Immature natural killer cell (primary cell): ENCODE data around the gene IER3. TPM values are rescaled to one million over a fixed set of nuclear protein-coding genes. Genes with fewer than 3 reads are reported as not detected.
A peak's percentile ranks its signal among the peaks of the same experiment; 100 is the strongest.

ENCODE experiments used
- DNase-seq, 3 donors: peaks; one replicate each; pipeline ENCODE4 v3.0.0; 2022; ENCODE audit warnings: mixed read lengths in 1 of 3
- H3K27ac Mint-ChIP-seq, 6 donors: one replicate each; pipeline ENCODE4 v1.8.0; 2020; ENCODE audit warnings: mixed read lengths in 6 of 6, mild to moderate bottlenecking in 5 of 6, inconsistent platforms in 4 of 6, moderate library complexity in 3 of 6
- H3K27me3 Mint-ChIP-seq, 3 donors: one replicate each; pipeline ENCODE4 v1.8.0; 2020 to 2021; ENCODE audit warnings: low read depth in 3 of 3, mild to moderate bottlenecking in 3 of 3, mixed read lengths in 3 of 3, moderate library complexity in 3 of 3, inconsistent platforms in 1 of 3
- H3K36me3 Mint-ChIP-seq, 3 donors: one replicate each; pipeline ENCODE4 v1.8.0; 2020; ENCODE audit warnings: mixed read lengths in 3 of 3, inconsistent platforms in 2 of 3, mild to moderate bottlenecking in 2 of 3
- H3K4me1 Mint-ChIP-seq, 2 donors: one replicate each; pipeline ENCODE4 v1.8.0; 2020; ENCODE audit warnings: inconsistent platforms in 2 of 2, mild to moderate bottlenecking in 2 of 2, mixed read lengths in 2 of 2, moderate library complexity in 1 of 2
- H3K4me3 Mint-ChIP-seq, 5 donors: one replicate each; pipeline ENCODE4 v1.8.0; 2020; ENCODE audit warnings: mild to moderate bottlenecking in 5 of 5, mixed read lengths in 5 of 5, inconsistent platforms in 3 of 5, moderate library complexity in 3 of 5
- H3K9me3 Mint-ChIP-seq, 6 donors: one replicate each; pipeline ENCODE4 v1.8.0; 2020; ENCODE audit warnings: mild to moderate bottlenecking in 6 of 6, mixed read lengths in 6 of 6, inconsistent platforms in 4 of 6, moderate library complexity in 3 of 6
- polyA plus RNA-seq, 3 donors: library from polyadenylated mRNA; unstranded; fragments of 300-500 nt; fragmentation: Illumina TruSeq; gene quantifications; one replicate each; pipeline ENCODE4 v1.2.3, GENCODE V29; 2021

Gene IER3
- polyA plus RNA-seq, 3 donors from 2014 or later, result 1.0 to 2.7 (median 1.6) TPM

GRCh38 chr6:30711758-30712380 lies 32.5 kb downstream of the IER3 start:
- peak overlapping the region; percentile 56 to 79 (median 73) for H3K4me3 Mint-ChIP-seq
- H3K4me1 Mint-ChIP-seq, result peaks cover 43 to 53% of the 10 kb centered on the region in 2 donors
- peak overlapping the region; percentile 82 to 95 (median 92) for H3K27ac Mint-ChIP-seq
- H3K9me3 Mint-ChIP-seq, result no peaks in the 10 kb centered on the region
- H3K27me3 Mint-ChIP-seq, result peaks cover 0 to 4% (median under 1%) of the 10 kb centered on the region in 3 donors
- DNase-seq, result peak; percentile 50 to 56 (median 53)
- peaks cover 18 to 42% (median 23%) of the 10 kb centered on the region in 3 donors for H3K36me3 Mint-ChIP-seq

DNA sequence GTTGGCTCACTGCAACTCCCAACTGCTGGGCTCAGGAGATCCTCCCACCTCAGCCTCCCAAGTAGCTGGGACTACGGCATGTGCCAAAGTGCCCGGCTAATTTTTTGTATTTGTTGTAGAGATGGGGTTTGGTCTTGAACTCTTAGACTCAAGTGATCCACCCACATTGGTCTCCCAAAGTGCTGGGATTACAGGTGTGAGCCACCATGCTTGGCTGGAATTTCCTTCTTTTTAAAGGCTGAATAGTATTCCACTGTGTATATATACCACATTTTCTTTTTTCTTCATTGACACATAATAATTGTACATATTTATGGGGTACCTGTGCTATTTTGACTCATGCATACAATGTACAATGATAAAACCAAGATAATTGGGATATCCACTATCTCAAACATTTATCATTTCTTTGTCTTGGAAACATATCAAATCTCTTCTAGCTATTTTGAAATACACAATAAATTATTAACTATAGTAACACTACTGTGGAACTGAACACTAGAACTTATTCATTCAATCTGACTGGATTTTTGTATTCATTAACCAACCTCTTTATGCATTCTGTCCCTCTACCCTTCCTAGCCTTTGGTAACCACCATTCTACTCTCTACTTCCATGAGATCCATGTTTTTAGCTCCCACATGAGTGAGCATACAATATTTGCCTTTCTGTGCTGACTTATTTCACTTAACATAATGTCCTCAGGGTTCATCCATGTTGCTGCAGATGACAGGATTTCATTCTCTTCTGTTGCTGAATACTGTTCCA lies 35.1 kb downstream of the IER3 start:
- Mint-ChIP-seq H3K27me3 (peaks cover 0 to 2% (median 1%) of the 10 kb centered on the region in 3 donors), H3K4me1 (peaks cover 32 to 33% of the 10 kb centered on the region in 2 donors), H3K4me3 (no peak overlapping the region), H3K36me3 (peaks cover 19 to 54% (median 38%) of the 10 kb centered on the region in 3 donors), H3K9me3 (no peaks in the 10 kb centered on the region), H3K27ac (peak overlapping the region in 3 of 6 donors; percentile 9 to 54 (median 14))
- no peak for DNase-seq

GRCh38 chr6:30707281-30707850 lies 37.0 kb downstream of the IER3 start:
- no peaks in the 10 kb centered on the region for H3K9me3 Mint-ChIP-seq
- peak overlapping the region in 1 of 6 donors; percentile 62 for H3K27ac Mint-ChIP-seq
- H3K4me1 Mint-ChIP-seq, result peaks cover 18 to 19% of the 10 kb centered on the region in 2 donors
- no peak for DNase-seq
- H3K36me3 Mint-ChIP-seq, result peaks cover 27 to 62% (median 42%) of the 10 kb centered on the region in 3 donors
- H3K4me3 Mint-ChIP-seq, result no peak overlapping the region
- peaks cover 0 to 2% (median 1%) of the 10 kb centered on the region in 3 donors for H3K27me3 Mint-ChIP-seq

DNA sequence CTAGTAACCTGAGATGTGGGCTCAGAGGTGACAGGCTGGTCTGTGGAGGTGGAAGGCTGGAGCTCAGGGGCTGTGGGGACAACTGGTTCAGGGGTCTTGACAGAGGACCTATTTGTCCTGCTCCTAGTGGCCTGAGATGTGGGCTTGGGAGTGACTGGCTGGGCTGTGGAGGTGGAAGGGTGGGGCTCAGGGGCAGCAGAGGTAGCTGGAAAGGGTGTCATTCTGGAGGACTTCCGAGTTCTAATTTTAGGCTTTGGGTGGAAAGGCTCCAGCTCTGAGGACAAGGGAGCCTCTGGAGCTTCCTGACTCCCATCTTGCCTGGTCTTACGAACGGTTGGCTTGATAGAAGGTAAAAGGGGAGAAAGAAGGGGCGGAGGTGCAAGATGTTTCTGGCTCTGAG lies 38.7 kb downstream of the IER3 start:
- peaks cover 27 to 57% (median 34%) of the 10 kb centered on the region in 3 donors for H3K36me3 Mint-ChIP-seq
- peaks cover 0 to 3% (median 1%) of the 10 kb centered on the region in 3 donors for H3K27me3 Mint-ChIP-seq
- no peak for DNase-seq
- H3K4me1 Mint-ChIP-seq, result peaks cover under 1 to 1% of the 10 kb centered on the region in 2 donors
- no peaks in the 10 kb centered on the region for H3K9me3 Mint-ChIP-seq
- no peak overlapping the region for H3K4me3 Mint-ChIP-seq
- H3K27ac Mint-ChIP-seq, result peak overlapping the region in 2 of 6 donors; percentile 12 to 46

DNA sequence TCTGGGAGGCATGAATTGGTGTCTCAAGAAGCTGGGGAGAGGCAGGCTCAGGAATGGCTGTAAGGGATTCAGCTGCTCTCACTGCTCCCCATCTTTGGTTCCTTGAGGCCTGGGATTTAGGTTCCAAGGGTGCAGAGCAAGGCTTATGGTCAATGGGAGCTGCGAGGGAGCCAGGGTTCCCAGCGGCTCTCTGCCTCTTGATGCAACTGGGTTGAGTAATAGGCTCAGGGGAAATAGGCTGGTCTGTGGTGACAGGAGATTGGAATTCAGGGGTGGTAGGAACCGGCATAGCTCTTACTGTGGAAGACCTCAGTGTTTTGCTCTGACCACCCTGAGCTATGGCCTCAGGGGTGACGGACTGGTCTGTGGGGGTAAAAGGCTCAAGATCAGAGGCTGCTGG lies 40.5 kb downstream of the IER3 start:
- no peak for DNase-seq
- H3K9me3 Mint-ChIP-seq, result no peaks in the 10 kb centered on the region
- peaks cover 0 to 3% (median 1%) of the 10 kb centered on the region in 3 donors for H3K27me3 Mint-ChIP-seq
- H3K4me1 Mint-ChIP-seq, result no peaks in the 10 kb centered on the region
- no peak overlapping the region for H3K4me3 Mint-ChIP-seq
- peak overlapping the region in 3 of 6 donors; percentile 42 to 68 (median 48) for H3K27ac Mint-ChIP-seq
- peaks cover 27 to 61% (median 34%) of the 10 kb centered on the region in 3 donors for H3K36me3 Mint-ChIP-seq

GRCh38 chr6:30703011-30703410 lies 41.3 kb downstream of the IER3 start:
- H3K27ac Mint-ChIP-seq, result peak overlapping the region in 2 of 6 donors; percentile 1 to 82
- H3K9me3 Mint-ChIP-seq, result no peaks in the 10 kb centered on the region
- no peak overlapping the region for H3K4me3 Mint-ChIP-seq
- peaks cover 25 to 59% (median 32%) of the 10 kb centered on the region in 3 donors for H3K36me3 Mint-ChIP-seq
- H3K4me1 Mint-ChIP-seq, result no peaks in the 10 kb centered on the region
- peaks cover 0 to 3% (median 1%) of the 10 kb centered on the region in 3 donors for H3K27me3 Mint-ChIP-seq
- DNase-seq, result no peak

- Mint-ChIP-seq H3K9me3 (no peaks in the 10 kb centered on the region), H3K27me3 (peaks cover 0 to 2% (median 0%) of the 10 kb centered on the region in 3 donors), H3K4me1 (no peaks in the 10 kb centered on the region), H3K36me3 (peaks cover 15 to 42% (median 17%) of the 10 kb centered on the region in 3 donors), H3K4me3 (no peak overlapping the region), H3K27ac (no peak overlapping the region)
- no peak for DNase-seq
Observed at GRCh38 chr6:30700340-30700739, 44.0 kb downstream of the IER3 start.

- Mint-ChIP-seq H3K4me3 (no peak overlapping the region), H3K27me3 (no peaks in the 10 kb centered on the region), H3K4me1 (peaks cover 2% of the 10 kb centered on the region in 2 donors), H3K36me3 (peaks cover 0 to 8% (median 0%) of the 10 kb centered on the region in 3 donors), H3K27ac (no peak overlapping the region), H3K9me3 (no peaks in the 10 kb centered on the region)
- DNase-seq, result no peak
Observed at GRCh38 chr6:30696432-30696831, 47.9 kb downstream of the IER3 start.

Other genes with a start within 250 kb of the IER3 start
- gene GNL1, start 188.1 kb downstream of the IER3 start, polyA plus RNA-seq, result 10 to 100 TPM; 32.6 to 38.6 (median 35.0) TPM
- gene PRR3, start 187.3 kb downstream of the IER3 start, polyA plus RNA-seq, result 1 to 10 TPM; 1.0 to 9.0 (median 3.6) TPM
- gene ABCF1, start 173.1 kb downstream of the IER3 start, polyA plus RNA-seq, result 10 to 100 TPM in 2 of 3 donors, 1 to 10 TPM in 1; 4.3 to 50.1 (median 15.2) TPM
- gene PPP1R10, start 127.3 kb downstream of the IER3 start, polyA plus RNA-seq, result 10 to 100 TPM in 2 of 3 donors, 1 to 10 TPM in 1; 5.5 to 30.0 (median 12.9) TPM
- 100 to 1,000 TPM in 2 of 3 donors, 10 to 100 TPM in 1; 86.6 to 114 (median 102) TPM for gene MRPS18B, start 126.7 kb downstream of the IER3 start, polyA plus RNA-seq
- gene ATAT1, start 117.7 kb downstream of the IER3 start, polyA plus RNA-seq, result 1 to 10 TPM in 1 of 3 donors, under 1 TPM in 1, not detected in 1; 0.43 to 3.1 TPM
- gene C6orf136, start 97.4 kb downstream of the IER3 start, polyA plus RNA-seq, result 10 to 100 TPM in 1 of 3 donors, 1 to 10 TPM in 2; 4.3 to 16.5 (median 9.8) TPM
- gene DHX16, start 71.5 kb downstream of the IER3 start, polyA plus RNA-seq, result 10 to 100 TPM; 13.6 to 33.9 (median 14.4) TPM
- gene PPP1R18, start 57.9 kb downstream of the IER3 start, polyA plus RNA-seq, result 100 to 1,000 TPM; 178 to 308 (median 245) TPM
- 10 to 100 TPM in 1 of 3 donors, 1 to 10 TPM in 2; 6.7 to 20.1 (median 8.4) TPM for gene NRM, start 53.6 kb downstream of the IER3 start, polyA plus RNA-seq
- gene MDC1, start 27.3 kb downstream of the IER3 start, polyA plus RNA-seq, result 10 to 100 TPM in 1 of 3 donors, 1 to 10 TPM in 1, not detected in 1; 3.0 to 16.5 TPM
- 100 to 1,000 TPM in 1 of 3 donors, 10 to 100 TPM in 2; 80.8 to 215 (median 84.0) TPM for gene TUBB, start 24.2 kb downstream of the IER3 start, polyA plus RNA-seq
- 100 to 1,000 TPM; 148 to 214 (median 174) TPM for gene FLOT1, start 1.9 kb downstream of the IER3 start, polyA plus RNA-seq
- gene DDR1, start 140.0 kb upstream of the IER3 start, polyA plus RNA-seq, result 1 to 10 TPM in 1 of 3 donors, under 1 TPM in 1, not detected in 1; 0.41 to 1.1 TPM
- 10 to 100 TPM in 1 of 3 donors, 1 to 10 TPM in 1, not detected in 1; 6.3 to 10.2 TPM for gene GTF2H4, start 163.7 kb upstream of the IER3 start, polyA plus RNA-seq
- 10 to 100 TPM; 12.0 to 17.5 (median 12.6) TPM for gene VARS2, start 169.7 kb upstream of the IER3 start, polyA plus RNA-seq
- not detected for gene SFTA2, start 187.6 kb upstream of the IER3 start, polyA plus RNA-seq
- gene MUCL3, start 196.4 kb upstream of the IER3 start, polyA plus RNA-seq, result not detected
- not detected for gene MUC21, start 239.2 kb upstream of the IER3 start, polyA plus RNA-seq